SK-N-SH treated with all-trans-retinoic acid at 6 μM for 48 hours (cell line): ENCODE data around the gene APOB.

ENCODE experiments used
- ATAC-seq: fragments of 200-7000 bp; cut with Tn5 transposase; 3 replicates; pipeline ENCODE4 v1.9.1; 2020; ENCODE audit warnings: mild to moderate bottlenecking, moderate library complexity
- ARNTL ChIP-seq: fragments of 450-650 bp; formaldehyde crosslinking; IDR thresholded peaks from 2 replicates; pipeline ENCODE4 v1.5.0; 2020; ENCODE audit warnings: low read depth, mild to moderate bottlenecking, moderate library complexity, borderline replicate concordance
- BACH2 ChIP-seq: fragments of 250-450 bp; sonication (Bioruptor Pico); IDR thresholded peaks from 2 replicates; pipeline ENCODE4 v1.9.0; 2021; ENCODE audit warnings: mild to moderate bottlenecking, borderline replicate concordance
- CSDC2 ChIP-seq: fragments of 250-450 bp; sonication (Bioruptor Pico); IDR thresholded peaks from 2 replicates; pipeline ENCODE4 v1.5.0; 2020; ENCODE audit warnings: mild to moderate bottlenecking, moderate library complexity
- ESRRG ChIP-seq: fragments of 250-450 bp; sonication (Bioruptor Pico); IDR thresholded peaks from 2 replicates; pipeline ENCODE4 v1.6.1; 2021; ENCODE audit warnings: mild to moderate bottlenecking
- GLIS3 ChIP-seq: fragments of 250-450 bp; sonication (Bioruptor Pico); IDR thresholded peaks from 2 replicates; pipeline ENCODE4 v1.5.0; 2020; ENCODE audit warnings: mild to moderate bottlenecking, moderate library complexity
- ISL1 ChIP-seq: fragments of 250-450 bp; sonication (Bioruptor Pico); IDR thresholded peaks from 2 replicates; pipeline ENCODE4 v2.1.2; 2022; ENCODE audit warnings: mild to moderate bottlenecking, moderate library complexity
- OSR1 ChIP-seq: fragments of 250-450 bp; sonication (Bioruptor Pico); IDR thresholded peaks from 2 replicates; pipeline ENCODE4 v1.8.0; 2022; ENCODE audit warnings: moderate library complexity, mild to moderate bottlenecking, inconsistent platforms
- RARB ChIP-seq: fragments of 250-450 bp; sonication (Bioruptor Pico); IDR thresholded peaks from 2 replicates; pipeline ENCODE4 v1.8.0; 2021; ENCODE audit warnings: mild to moderate bottlenecking, moderate library complexity
- SNAI2 ChIP-seq: fragments of 250-450 bp; sonication (Bioruptor Pico); IDR thresholded peaks from 2 replicates; pipeline ENCODE4 v1.5.0; 2020; ENCODE audit warnings: mild to moderate bottlenecking, moderate library complexity
- TCF4 ChIP-seq: fragments of 250-450 bp; sonication (Bioruptor Pico); IDR thresholded peaks from 2 replicates; pipeline ENCODE4 v1.8.0; 2021; ENCODE audit warnings: mild to moderate bottlenecking, moderate library complexity, borderline replicate concordance
- TOX ChIP-seq: fragments of 250-450 bp; sonication (Bioruptor Pico); IDR thresholded peaks from 2 replicates; pipeline ENCODE4 v1.8.0; 2021; ENCODE audit warnings: mild to moderate bottlenecking, moderate library complexity, borderline replicate concordance
- ZC3H10 ChIP-seq: fragments of 250-450 bp; sonication (Bioruptor Pico); IDR thresholded peaks from 2 replicates; pipeline ENCODE4 v1.5.1; 2021; ENCODE audit warnings: mild to moderate bottlenecking, moderate library complexity
- ZFP3 ChIP-seq: fragments of 250-450 bp; sonication (Bioruptor Pico); IDR thresholded peaks from 2 replicates; pipeline ENCODE4 v1.5.0; 2020; ENCODE audit warnings: mild to moderate bottlenecking, moderate library complexity
- ZFP30 ChIP-seq: fragments of 450-650 bp; formaldehyde crosslinking; IDR thresholded peaks from 2 replicates; pipeline ENCODE4 v1.5.0; 2022; ENCODE audit warnings: mild to moderate bottlenecking, moderate library complexity
- ZNF70 ChIP-seq: fragments of 450-650 bp; formaldehyde crosslinking; IDR thresholded peaks from 2 replicates; pipeline ENCODE4 v1.5.0; 2020; ENCODE audit warnings: mild to moderate bottlenecking, moderate library complexity
- ZNF8 ChIP-seq: fragments of 450-650 bp; formaldehyde crosslinking; IDR thresholded peaks from 2 replicates; pipeline ENCODE4 v1.5.0; 2020; ENCODE audit warnings: mild to moderate bottlenecking, moderate library complexity
- TF ChIP-seq, protein P1 (sequence below): fragments of 250-450 bp; sonication (Bioruptor Pico); IDR thresholded peaks from 2 replicates; pipeline ENCODE4 v1.5.0; 2020; ENCODE audit warnings: mild to moderate bottlenecking, moderate library complexity
- TF ChIP-seq, protein P2 (sequence below): fragments of 250-450 bp; sonication (Bioruptor Pico); IDR thresholded peaks from 2 replicates; pipeline ENCODE4 v1.5.1; 2021; ENCODE audit warnings: mild to moderate bottlenecking, moderate library complexity
- TF ChIP-seq, protein P3 (sequence below): fragments of 250-450 bp; sonication (Bioruptor Pico); IDR thresholded peaks from 2 replicates; pipeline ENCODE4 v1.8.0; 2021; ENCODE audit warnings: low read depth, mild to moderate bottlenecking, moderate library complexity, borderline replicate concordance
- TF ChIP-seq, protein P4 (sequence below): fragments of 250-450 bp; sonication (Bioruptor Pico); IDR thresholded peaks from 2 replicates; pipeline ENCODE4 v1.8.0; 2020; ENCODE audit warnings: mild to moderate bottlenecking, moderate library complexity, borderline replicate concordance

Gene APOB

DNA sequence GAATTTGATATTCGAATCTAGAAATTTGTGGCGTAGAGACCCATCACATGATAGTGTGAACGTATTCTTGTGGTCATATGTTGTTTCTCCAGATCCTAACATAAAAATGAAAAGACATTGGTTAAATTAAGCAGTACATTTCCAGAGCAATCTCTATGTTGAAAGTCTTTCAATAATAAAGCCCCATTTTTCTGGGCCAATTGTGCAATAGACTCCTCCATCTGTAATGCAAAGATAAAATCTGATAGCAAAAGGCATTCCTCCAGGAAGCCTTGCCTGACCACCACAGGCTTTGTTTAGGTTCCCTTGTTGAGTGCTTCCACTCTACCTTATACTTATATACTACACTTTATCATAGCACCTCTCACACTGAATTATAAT lies 31.3 kb downstream of the APOB start:
- TF ChIP-seq ISL1 (no peak), TCF4 (CRISPR knock-in tag) (no peak), GLIS3 (CRISPR knock-in tag) (no peak), ESRRG (CRISPR knock-in tag) (no peak), ARNTL (CRISPR knock-in tag) (no peak), RARB (CRISPR knock-in tag) (no peak), OSR1 (no peak), ZC3H10 (CRISPR knock-in tag) (no peak), ZFP30 (no peak), SNAI2 (CRISPR knock-in tag) (no peak), TOX (CRISPR knock-in tag) (no peak), ZNF8 (no peak), CSDC2 (no peak)
- TF ChIP-seq, protein P1, sequence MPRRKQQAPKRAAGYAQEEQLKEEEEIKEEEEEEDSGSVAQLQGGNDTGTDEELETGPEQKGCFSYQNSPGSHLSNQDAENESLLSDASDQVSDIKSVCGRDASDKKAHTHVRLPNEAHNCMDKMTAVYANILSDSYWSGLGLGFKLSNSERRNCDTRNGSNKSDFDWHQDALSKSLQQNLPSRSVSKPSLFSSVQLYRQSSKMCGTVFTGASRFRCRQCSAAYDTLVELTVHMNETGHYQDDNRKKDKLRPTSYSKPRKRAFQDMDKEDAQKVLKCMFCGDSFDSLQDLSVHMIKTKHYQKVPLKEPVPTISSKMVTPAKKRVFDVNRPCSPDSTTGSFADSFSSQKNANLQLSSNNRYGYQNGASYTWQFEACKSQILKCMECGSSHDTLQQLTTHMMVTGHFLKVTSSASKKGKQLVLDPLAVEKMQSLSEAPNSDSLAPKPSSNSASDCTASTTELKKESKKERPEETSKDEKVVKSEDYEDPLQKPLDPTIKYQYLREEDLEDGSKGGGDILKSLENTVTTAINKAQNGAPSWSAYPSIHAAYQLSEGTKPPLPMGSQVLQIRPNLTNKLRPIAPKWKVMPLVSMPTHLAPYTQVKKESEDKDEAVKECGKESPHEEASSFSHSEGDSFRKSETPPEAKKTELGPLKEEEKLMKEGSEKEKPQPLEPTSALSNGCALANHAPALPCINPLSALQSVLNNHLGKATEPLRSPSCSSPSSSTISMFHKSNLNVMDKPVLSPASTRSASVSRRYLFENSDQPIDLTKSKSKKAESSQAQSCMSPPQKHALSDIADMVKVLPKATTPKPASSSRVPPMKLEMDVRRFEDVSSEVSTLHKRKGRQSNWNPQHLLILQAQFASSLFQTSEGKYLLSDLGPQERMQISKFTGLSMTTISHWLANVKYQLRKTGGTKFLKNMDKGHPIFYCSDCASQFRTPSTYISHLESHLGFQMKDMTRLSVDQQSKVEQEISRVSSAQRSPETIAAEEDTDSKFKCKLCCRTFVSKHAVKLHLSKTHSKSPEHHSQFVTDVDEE (CRISPR knock-in tag), result no peak
- TF ChIP-seq, protein P2, sequence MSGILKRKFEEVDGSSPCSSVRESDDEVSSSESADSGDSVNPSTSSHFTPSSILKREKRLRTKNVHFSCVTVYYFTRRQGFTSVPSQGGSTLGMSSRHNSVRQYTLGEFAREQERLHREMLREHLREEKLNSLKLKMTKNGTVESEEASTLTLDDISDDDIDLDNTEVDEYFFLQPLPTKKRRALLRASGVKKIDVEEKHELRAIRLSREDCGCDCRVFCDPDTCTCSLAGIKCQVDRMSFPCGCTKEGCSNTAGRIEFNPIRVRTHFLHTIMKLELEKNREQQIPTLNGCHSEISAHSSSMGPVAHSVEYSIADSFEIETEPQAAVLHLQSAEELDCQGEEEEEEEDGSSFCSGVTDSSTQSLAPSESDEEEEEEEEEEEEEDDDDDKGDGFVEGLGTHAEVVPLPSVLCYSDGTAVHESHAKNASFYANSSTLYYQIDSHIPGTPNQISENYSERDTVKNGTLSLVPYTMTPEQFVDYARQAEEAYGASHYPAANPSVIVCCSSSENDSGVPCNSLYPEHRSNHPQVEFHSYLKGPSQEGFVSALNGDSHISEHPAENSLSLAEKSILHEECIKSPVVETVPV (CRISPR knock-in tag), result no peak
- TF ChIP-seq, protein P3, sequence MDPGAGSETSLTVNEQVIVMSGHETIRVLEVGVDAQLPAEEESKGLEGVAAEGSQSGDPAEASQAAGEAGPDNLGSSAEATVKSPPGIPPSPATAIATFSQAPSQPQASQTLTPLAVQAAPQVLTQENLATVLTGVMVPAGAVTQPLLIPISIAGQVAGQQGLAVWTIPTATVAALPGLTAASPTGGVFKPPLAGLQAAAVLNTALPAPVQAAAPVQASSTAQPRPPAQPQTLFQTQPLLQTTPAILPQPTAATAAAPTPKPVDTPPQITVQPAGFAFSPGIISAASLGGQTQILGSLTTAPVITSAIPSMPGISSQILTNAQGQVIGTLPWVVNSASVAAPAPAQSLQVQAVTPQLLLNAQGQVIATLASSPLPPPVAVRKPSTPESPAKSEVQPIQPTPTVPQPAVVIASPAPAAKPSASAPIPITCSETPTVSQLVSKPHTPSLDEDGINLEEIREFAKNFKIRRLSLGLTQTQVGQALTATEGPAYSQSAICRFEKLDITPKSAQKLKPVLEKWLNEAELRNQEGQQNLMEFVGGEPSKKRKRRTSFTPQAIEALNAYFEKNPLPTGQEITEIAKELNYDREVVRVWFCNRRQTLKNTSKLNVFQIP (CRISPR knock-in tag), result no peak
- TF ChIP-seq, protein P4, sequence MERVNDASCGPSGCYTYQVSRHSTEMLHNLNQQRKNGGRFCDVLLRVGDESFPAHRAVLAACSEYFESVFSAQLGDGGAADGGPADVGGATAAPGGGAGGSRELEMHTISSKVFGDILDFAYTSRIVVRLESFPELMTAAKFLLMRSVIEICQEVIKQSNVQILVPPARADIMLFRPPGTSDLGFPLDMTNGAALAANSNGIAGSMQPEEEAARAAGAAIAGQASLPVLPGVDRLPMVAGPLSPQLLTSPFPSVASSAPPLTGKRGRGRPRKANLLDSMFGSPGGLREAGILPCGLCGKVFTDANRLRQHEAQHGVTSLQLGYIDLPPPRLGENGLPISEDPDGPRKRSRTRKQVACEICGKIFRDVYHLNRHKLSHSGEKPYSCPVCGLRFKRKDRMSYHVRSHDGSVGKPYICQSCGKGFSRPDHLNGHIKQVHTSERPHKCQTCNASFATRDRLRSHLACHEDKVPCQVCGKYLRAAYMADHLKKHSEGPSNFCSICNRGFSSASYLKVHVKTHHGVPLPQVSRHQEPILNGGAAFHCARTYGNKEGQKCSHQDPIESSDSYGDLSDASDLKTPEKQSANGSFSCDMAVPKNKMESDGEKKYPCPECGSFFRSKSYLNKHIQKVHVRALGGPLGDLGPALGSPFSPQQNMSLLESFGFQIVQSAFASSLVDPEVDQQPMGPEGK (CRISPR knock-in tag), result no peak
- ATAC-seq, result no peak

DNA sequence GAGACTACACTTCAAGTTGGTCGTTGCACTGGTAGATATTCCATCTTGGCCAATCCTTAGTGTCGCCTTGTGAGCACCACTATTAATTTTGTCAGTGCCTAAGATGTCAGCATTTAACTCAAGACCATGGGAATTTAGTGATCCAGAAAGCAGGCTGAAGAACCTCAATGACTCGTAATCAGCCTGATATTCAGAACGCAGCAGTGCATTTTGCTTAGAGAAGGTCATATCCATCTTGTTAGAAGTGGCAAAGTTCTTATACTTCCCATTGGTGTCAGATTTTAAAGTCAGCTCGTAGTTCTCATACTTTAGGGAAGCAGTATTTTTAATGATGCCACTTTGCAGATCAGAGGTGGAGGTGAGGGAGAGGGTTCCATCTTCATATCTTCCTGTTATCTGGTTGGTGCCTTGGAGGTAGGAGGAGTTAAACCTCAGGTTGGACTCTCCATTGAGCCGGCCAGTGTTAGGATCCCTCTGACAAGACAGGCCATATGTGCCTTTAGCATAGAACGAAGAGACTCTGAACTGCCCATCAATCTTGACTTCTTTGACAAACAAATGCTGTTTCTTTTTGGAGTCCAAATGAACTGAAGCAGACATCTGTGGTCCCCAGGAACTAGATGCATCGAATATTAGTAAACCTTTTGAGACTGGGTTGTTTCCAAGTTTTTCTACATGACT lies 31.9 kb downstream of the APOB start:
- no peak for ATAC-seq

DNA sequence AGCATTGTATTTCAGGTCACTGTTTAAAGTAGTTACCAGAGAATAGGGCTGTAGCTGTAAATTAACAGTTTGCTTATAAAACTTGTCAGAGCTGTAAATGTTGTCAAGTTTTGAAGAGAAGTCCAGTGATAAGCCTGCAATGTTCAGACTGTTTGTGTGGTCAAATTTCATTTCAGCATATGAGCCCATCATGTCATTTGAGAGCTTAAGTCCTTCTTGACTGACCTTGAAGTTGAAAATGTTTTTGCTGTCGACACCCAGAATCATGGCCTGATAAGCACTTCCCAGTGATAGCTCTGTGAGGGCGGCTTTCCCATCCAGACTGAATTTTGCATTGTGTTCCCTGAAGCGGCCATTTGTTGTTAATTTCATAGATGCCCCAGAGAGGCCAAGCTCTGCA lies 32.4 kb downstream of the APOB start:
- no peak for ATAC-seq
- TF ChIP-seq TOX (CRISPR knock-in tag), result no peak
- no peak for TF ChIP-seq ARNTL (CRISPR knock-in tag)
- no peak for TF ChIP-seq BACH2
- no peak for TF ChIP-seq ZC3H10 (CRISPR knock-in tag)
- no peak for TF ChIP-seq GLIS3 (CRISPR knock-in tag)
- TF ChIP-seq, protein P1 (CRISPR knock-in tag), result no peak
- TF ChIP-seq, protein P4 (CRISPR knock-in tag), result no peak
- no peak for TF ChIP-seq ZNF8
- TF ChIP-seq ZFP30, result no peak
- TF ChIP-seq, all 23 proteins: peak for 0

More for the DNA sequence above, 31.9 kb downstream of the APOB start:
- TF ChIP-seq SNAI2 (CRISPR knock-in tag), result no peak
- no peak for TF ChIP-seq CSDC2
- no peak for TF ChIP-seq RARB (CRISPR knock-in tag)
- TF ChIP-seq ZFP3 (CRISPR knock-in tag), result no peak
- TF ChIP-seq ZFP30, result no peak
- no peak for TF ChIP-seq ZNF70
- no peak for TF ChIP-seq ZNF8
- TF ChIP-seq GLIS3 (CRISPR knock-in tag), result no peak
- TF ChIP-seq ESRRG (CRISPR knock-in tag), result no peak
- no peak for TF ChIP-seq ZC3H10 (CRISPR knock-in tag)
- TF ChIP-seq ARNTL (CRISPR knock-in tag), result no peak
